Gastrocnemius medialis (tissue), 4 donors: ENCODE results near the gene STAM2. TPM values are rescaled to one million over a fixed set of nuclear protein-coding genes. Genes with fewer than 3 reads are reported as not detected.

ENCODE experiments used
- ATAC-seq, 2 donors: fragments of 150-250 bp; one replicate each; pipeline ENCODE4 v1.9.1; 2016
- DNase-seq, 2 donors: peaks; one replicate each; pipeline ENCODE4 v3.0.0-alpha.2; 2019
- H3K27ac ChIP-seq, 4 donors: fragments of 200-600 bp; sonication (generic); 1 replicate in 1 of 4; 2 replicates in 3 of 4; pipeline ENCODE4 v1.5.1; 2016 to 2018; ENCODE audit warnings: mild to moderate bottlenecking in 2 of 4, moderate library complexity in 1 of 4
- H3K27me3 ChIP-seq, 3 donors: fragments of 200-600 bp; sonication (generic) in 2 of 3; 1 replicate in 1 of 3; 2 replicates in 2 of 3; pipeline versions ENCODE4 v1.5.1 to v1.6.0; 2016 to 2019; ENCODE audit warnings: mild to moderate bottlenecking in 1 of 3, moderate library complexity in 1 of 3
- H3K36me3 ChIP-seq, 2 donors: fragments of 200-600 bp; sonication (generic) in 1 of 2; one replicate each; pipeline ENCODE4 v1.5.1; 2017 to 2018
- H3K4me1 ChIP-seq, 2 donors: fragments of 200-600 bp; sonication (generic) in 1 of 2; one replicate each; pipeline ENCODE4 v1.5.1; 2016 to 2017; ENCODE audit warnings: mild to moderate bottlenecking in 2 of 2
- H3K4me3 ChIP-seq, 4 donors: fragments of 200-600 bp; sonication (generic) in 3 of 4; 1 replicate in 1 of 4; 2 replicates in 3 of 4; pipeline ENCODE4 v1.5.1; 2016 to 2019; ENCODE audit warnings: mild to moderate bottlenecking in 2 of 4
- H3K9me3 ChIP-seq, 3 donors: fragments of 200-600 bp; sonication (generic) in 2 of 3; 1 replicate in 1 of 3; 2 replicates in 2 of 3; pipeline ENCODE4 v1.5.1; 2016 to 2019
- POLR2A ChIP-seq, 2 donors: fragments of 450-650 bp; IDR thresholded peaks; one replicate each; pipeline ENCODE4 v1.6.1; 2017; ENCODE audit warnings: antibody characterized with exemption in 2 of 2, mild to moderate bottlenecking in 2 of 2, moderate library complexity in 2 of 2
- in situ Hi-C, 4 donors: fragments of 200-750 bp; cut with MboI; loops; one replicate each; pipeline versions ENCODE4 v1.15.0 to v1.8.0; 2017; ENCODE audit warnings: low sequenced_read_pairs in 4 of 4
- intact Hi-C: fragments of 100-400 bp; cut with DNase I; formaldehyde crosslinking; loops from one replicate; pipeline ENCODE4 v1.15.1; 2023; ENCODE audit warnings: low total_unique reads
- total RNA-seq, 4 donors: library from RNA; depleted of rRNA; stranded (reverse); fragments of >200 nt; gene quantifications; one replicate each; pipeline versions ENCODE4 v1.1.0 to v1.2.3, GENCODE V29; 2016
- TF ChIP-seq, protein P1 (sequence below), 5 experiments: fragments of 450-650 bp in 3 of 5; fragments of 200-600 bp in 2 of 5; sonication (generic) in 2 of 5; IDR thresholded peaks in 4 of 5; conservative IDR thresholded peaks in 1 of 5; 1 replicate in 4 of 5; 2 replicates in 1 of 5; pipeline ENCODE4 v1.5.1; 2016 to 2019; ENCODE audit warnings: antibody characterized with exemption in 5 of 5, mild to moderate bottlenecking in 3 of 5, moderate library complexity in 3 of 5

Gene STAM2
- total RNA-seq, 4 donors from 2014 or later, result 16.7 to 31.8 (median 20.3) TPM

- Histone ChIP-seq H3K27me3 (no peaks in the 10 kb centered on the region), H3K27ac (no peak overlapping the region), H3K4me3 (no peak overlapping the region), H3K36me3 (no peaks in the 10 kb centered on the region), H3K4me1 (no peaks in the 10 kb centered on the region), H3K9me3 (no peaks in the 10 kb centered on the region)
- TF ChIP-seq POLR2A (IDR thresholded peaks at IDR 0.05), result no peak
- TF ChIP-seq, protein P1, sequence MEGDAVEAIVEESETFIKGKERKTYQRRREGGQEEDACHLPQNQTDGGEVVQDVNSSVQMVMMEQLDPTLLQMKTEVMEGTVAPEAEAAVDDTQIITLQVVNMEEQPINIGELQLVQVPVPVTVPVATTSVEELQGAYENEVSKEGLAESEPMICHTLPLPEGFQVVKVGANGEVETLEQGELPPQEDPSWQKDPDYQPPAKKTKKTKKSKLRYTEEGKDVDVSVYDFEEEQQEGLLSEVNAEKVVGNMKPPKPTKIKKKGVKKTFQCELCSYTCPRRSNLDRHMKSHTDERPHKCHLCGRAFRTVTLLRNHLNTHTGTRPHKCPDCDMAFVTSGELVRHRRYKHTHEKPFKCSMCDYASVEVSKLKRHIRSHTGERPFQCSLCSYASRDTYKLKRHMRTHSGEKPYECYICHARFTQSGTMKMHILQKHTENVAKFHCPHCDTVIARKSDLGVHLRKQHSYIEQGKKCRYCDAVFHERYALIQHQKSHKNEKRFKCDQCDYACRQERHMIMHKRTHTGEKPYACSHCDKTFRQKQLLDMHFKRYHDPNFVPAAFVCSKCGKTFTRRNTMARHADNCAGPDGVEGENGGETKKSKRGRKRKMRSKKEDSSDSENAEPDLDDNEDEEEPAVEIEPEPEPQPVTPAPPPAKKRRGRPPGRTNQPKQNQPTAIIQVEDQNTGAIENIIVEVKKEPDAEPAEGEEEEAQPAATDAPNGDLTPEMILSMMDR (IDR thresholded peaks at IDR 0.05 in 4 of 5, conservative IDR thresholded peaks at IDR 0.05 in 1 of 5), result no peak
- ATAC-seq, result no peak
- no peak for DNase-seq
- intact Hi-C loops, result no loop called here
- in situ Hi-C loops, result no loop called here
Measured at GRCh38 chr2:152078662-152079061, 96.9 kb downstream of the STAM2 start.

GRCh38 chr2:152078023-152078422 lies 97.5 kb downstream of the STAM2 start:
- in situ Hi-C loops (no loop called here), intact Hi-C loops (no loop called here)
- no peak for ATAC-seq
- no peaks in the 10 kb centered on the region for H3K4me1 ChIP-seq
- DNase-seq, result no peak
- no peak overlapping the region for H3K4me3 ChIP-seq
- no peaks in the 10 kb centered on the region for H3K9me3 ChIP-seq
- TF ChIP-seq, protein P1 (IDR thresholded peaks at IDR 0.05 in 4 of 5, conservative IDR thresholded peaks at IDR 0.05 in 1 of 5), result no peak
- no peak for TF ChIP-seq POLR2A (IDR thresholded peaks at IDR 0.05)
- H3K27ac ChIP-seq, result no peak overlapping the region
- H3K27me3 ChIP-seq, result no peaks in the 10 kb centered on the region
- H3K36me3 ChIP-seq, result no peaks in the 10 kb centered on the region

DNA sequence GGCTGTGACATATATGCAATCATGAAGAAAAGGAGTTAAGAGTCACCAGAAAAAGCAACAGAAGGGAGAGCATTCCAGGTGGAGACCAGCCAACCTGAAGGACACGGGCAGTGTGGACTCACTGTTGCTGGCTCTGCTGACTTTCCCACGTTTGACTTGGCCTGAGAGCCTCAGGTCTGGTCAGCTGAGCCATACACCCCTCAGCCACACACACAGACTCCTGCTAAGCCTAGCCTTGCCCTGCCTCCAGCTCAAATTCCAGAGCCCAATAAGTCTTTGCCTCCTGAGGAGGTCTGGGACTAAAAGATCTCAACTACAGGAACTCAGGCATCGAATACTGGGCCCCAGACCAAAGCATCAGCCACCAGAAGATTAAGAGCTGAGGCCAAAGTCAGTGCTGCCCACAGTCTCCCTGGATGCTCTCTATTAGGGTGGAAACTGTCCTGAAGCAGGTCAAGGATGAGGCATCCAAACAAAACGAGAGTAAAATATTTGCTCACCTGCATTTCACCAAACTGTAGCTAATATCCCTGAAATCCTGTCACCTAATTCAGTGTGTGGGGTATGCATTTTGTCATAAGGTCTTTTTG lies 100.0 kb downstream of the STAM2 start:
- intact Hi-C loops (no loop called here), in situ Hi-C loops (no loop called here)
- no peak for TF ChIP-seq POLR2A (IDR thresholded peaks at IDR 0.05)
- TF ChIP-seq, protein P1 (IDR thresholded peaks at IDR 0.05 in 4 of 5, conservative IDR thresholded peaks at IDR 0.05 in 1 of 5), result no peak
- ATAC-seq, result no peak
- Histone ChIP-seq H3K36me3 (no peaks in the 10 kb centered on the region), H3K27ac (no peak overlapping the region), H3K4me1 (no peaks in the 10 kb centered on the region), H3K4me3 (no peak overlapping the region), H3K9me3 (no peaks in the 10 kb centered on the region), H3K27me3 (no peaks in the 10 kb centered on the region)
- no peak for DNase-seq

GRCh38 chr2:152072011-152072410 lies 103.6 kb downstream of the STAM2 start:
- DNase-seq (no peak), ATAC-seq (no peak)
- H3K9me3 ChIP-seq, result no peaks in the 10 kb centered on the region
- H3K27me3 ChIP-seq, result no peaks in the 10 kb centered on the region
- intact Hi-C loops (no loop called here), in situ Hi-C loops (no loop called here)
- no peaks in the 10 kb centered on the region for H3K4me1 ChIP-seq
- no peak overlapping the region for H3K4me3 ChIP-seq
- no peaks in the 10 kb centered on the region for H3K36me3 ChIP-seq
- no peak overlapping the region for H3K27ac ChIP-seq
- TF ChIP-seq POLR2A (IDR thresholded peaks at IDR 0.05), result no peak
- TF ChIP-seq, protein P1 (IDR thresholded peaks at IDR 0.05 in 4 of 5, conservative IDR thresholded peaks at IDR 0.05 in 1 of 5), result no peak

DNA sequence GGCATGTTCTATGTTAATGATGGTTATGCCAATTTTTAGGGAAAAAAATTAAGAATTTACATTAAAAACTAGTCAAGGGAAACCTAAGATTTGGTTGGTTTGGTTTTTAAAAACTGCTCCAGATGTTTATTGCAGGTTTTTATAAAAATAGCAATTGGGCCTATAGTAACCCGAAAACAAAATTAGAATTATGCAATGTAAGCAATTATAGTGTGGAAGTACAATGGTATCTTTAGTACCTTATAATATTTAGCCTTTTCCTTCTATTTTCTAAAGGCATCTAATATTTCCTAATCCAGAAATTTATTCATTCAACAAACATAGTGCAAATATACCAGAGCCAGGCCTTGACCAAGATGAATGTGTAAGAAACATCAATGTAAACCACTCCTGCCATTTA lies 104.0 kb downstream of the STAM2 start:
- TF ChIP-seq POLR2A (IDR thresholded peaks at IDR 0.05), result no peak
- TF ChIP-seq, protein P1 (IDR thresholded peaks at IDR 0.05 in 4 of 5, conservative IDR thresholded peaks at IDR 0.05 in 1 of 5), result no peak
- H3K4me1 ChIP-seq, result no peaks in the 10 kb centered on the region
- H3K27ac ChIP-seq, result no peak overlapping the region
- H3K9me3 ChIP-seq, result no peaks in the 10 kb centered on the region
- no peaks in the 10 kb centered on the region for H3K27me3 ChIP-seq
- intact Hi-C loops (no loop called here), in situ Hi-C loops (no loop called here)
- DNase-seq (no peak), ATAC-seq (no peak)
- no peaks in the 10 kb centered on the region for H3K36me3 ChIP-seq
- no peak overlapping the region for H3K4me3 ChIP-seq
